ENCODE results near the gene DEF6.
"Not testable (repeated sequence)": the region's sequence is repeated elsewhere in the genome, so short reads cannot be mapped to it uniquely, and the experiment has no call there.

Gene DEF6

GRCh38 chr6:35311390-35312075 is 13.9 kb downstream of the DEF6 start:
- peak; percentile 32 for DNase-seq (ENCODE audit: low read depth)

- no peak for DNase-seq (ENCODE audit: low read depth)
Measured at GRCh38 chr6:35312076-35312800, 14.6 kb downstream of the DEF6 start.

- no peak for DNase-seq (ENCODE audit: low read depth)
Measured at GRCh38 chr6:35312807-35313206, 15.2 kb downstream of the DEF6 start.

- no peak for DNase-seq (ENCODE audit: low read depth)
Measured at GRCh38 chr6:35317483-35318195, 20.0 kb downstream of the DEF6 start.

GRCh38 chr6:35318196-35319171 is 20.9 kb downstream of the DEF6 start:
- DNase-seq (ENCODE audit: low read depth) = no peak

GRCh38 chr6:35319346-35320030 is 21.9 kb downstream of the DEF6 start:
- no peak for DNase-seq (ENCODE audit: low read depth)

- DNase-seq (ENCODE audit: low read depth) = no peak
Measured at GRCh38 chr6:35320031-35320410, 22.4 kb downstream of the DEF6 start.

- no peak for DNase-seq (ENCODE audit: low read depth)
Measured at GRCh38 chr6:35321091-35321490, 23.5 kb downstream of the DEF6 start.

- peak; percentile 70 for DNase-seq (ENCODE audit: low read depth)
Measured at GRCh38 chr6:35327349-35328027, 29.9 kb downstream of the DEF6 start.

- no peak for DNase-seq (ENCODE audit: low read depth)
Measured at GRCh38 chr6:35328108-35328723, 30.6 kb downstream of the DEF6 start.

GRCh38 chr6:35328965-35329364 is 31.3 kb downstream of the DEF6 start:
- DNase-seq (ENCODE audit: low read depth) = not testable (repeated sequence)

GRCh38 chr6:35330541-35331119 is 33.0 kb downstream of the DEF6 start:
- no peak for DNase-seq (ENCODE audit: low read depth)

- peak; percentile 44 for DNase-seq (ENCODE audit: low read depth)
Measured at GRCh38 chr6:35332074-35332887, 34.7 kb downstream of the DEF6 start.

GRCh38 chr6:35341557-35341956 is 43.9 kb downstream of the DEF6 start:
- DNase-seq (ENCODE audit: low read depth) = no peak

GRCh38 chr6:35342258-35343091 is 44.9 kb downstream of the DEF6 start, which contains the start of gene PPARD:
Gene PPARD, plus strand, starts transcription at chr6:35342558. Its CDS starts 68,530 bp downstream, at chr6:35411088.
- peak; percentile 96 for DNase-seq (ENCODE audit: low read depth)

GRCh38 chr6:35343092-35343834 is 45.6 kb downstream of the DEF6 start:
- DNase-seq (ENCODE audit: low read depth) = no peak

All from stimulated activated CD4-positive, alpha-beta T cell treated with anti-CD3 and anti-CD28 coated beads, Interleukin-2, amount 100 ng/mL, for 4 hours (primary cell).